WI38 (cell line): ENCODE data around the gene PDCD4.

Experiments
- H3K4me3 ChIP-seq: 2 replicates; pipeline ENCODE4 v1.5.1; 2011; ENCODE audit warnings: low read depth, mild to moderate bottlenecking, control low read depth, low read length
- TF ChIP-seq, protein P1 (sequence below): IDR thresholded peaks from 2 replicates; pipeline ENCODE4 v1.5.1; 2012; ENCODE audit warnings: low read depth, mild to moderate bottlenecking, control low read depth, low read length

Gene PDCD4

DNA sequence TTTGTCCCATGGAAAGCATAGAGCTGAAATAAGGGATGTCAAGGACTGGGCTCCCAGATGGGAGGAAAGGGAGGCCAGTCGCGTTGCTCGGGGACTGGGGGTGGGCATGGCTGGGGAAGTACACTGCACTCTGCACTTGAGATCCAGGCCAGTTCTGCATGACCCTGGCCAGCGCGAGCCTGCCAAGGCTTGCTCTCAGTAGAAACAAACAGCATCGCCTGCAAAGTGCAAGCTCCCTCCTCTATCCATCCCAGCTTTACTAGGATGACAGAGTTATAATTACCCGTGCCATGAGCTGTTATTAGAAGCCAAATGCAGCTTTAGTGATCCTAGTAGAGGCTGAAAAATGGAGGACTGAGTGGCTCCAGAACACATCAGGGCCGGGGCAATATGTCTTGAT is 43.9 kb upstream of the PDCD4 start:
- TF ChIP-seq, protein P1, sequence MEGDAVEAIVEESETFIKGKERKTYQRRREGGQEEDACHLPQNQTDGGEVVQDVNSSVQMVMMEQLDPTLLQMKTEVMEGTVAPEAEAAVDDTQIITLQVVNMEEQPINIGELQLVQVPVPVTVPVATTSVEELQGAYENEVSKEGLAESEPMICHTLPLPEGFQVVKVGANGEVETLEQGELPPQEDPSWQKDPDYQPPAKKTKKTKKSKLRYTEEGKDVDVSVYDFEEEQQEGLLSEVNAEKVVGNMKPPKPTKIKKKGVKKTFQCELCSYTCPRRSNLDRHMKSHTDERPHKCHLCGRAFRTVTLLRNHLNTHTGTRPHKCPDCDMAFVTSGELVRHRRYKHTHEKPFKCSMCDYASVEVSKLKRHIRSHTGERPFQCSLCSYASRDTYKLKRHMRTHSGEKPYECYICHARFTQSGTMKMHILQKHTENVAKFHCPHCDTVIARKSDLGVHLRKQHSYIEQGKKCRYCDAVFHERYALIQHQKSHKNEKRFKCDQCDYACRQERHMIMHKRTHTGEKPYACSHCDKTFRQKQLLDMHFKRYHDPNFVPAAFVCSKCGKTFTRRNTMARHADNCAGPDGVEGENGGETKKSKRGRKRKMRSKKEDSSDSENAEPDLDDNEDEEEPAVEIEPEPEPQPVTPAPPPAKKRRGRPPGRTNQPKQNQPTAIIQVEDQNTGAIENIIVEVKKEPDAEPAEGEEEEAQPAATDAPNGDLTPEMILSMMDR, result no peak
- no peak overlapping the region for H3K4me3 ChIP-seq

DNA sequence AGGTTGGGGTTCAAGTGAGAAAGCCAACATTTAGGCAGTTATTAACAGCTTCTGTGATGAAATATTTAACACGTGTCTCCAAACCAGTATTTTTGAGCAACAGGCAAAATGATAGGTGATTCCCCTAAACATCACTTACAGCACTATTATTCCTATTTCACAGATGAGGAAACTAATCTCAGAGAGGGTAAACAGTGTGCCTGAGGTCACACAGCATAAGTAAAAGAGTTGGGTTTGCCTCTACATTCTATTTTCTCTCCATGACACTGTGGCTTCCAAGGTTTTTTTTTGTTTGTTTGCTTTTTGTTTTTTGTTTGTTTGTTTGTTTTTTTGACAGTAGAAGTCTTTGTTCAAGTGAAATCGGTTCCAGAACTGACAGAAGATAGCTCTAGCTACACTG is 43.2 kb upstream of the PDCD4 start:
- TF ChIP-seq, protein P1, result no peak

DNA sequence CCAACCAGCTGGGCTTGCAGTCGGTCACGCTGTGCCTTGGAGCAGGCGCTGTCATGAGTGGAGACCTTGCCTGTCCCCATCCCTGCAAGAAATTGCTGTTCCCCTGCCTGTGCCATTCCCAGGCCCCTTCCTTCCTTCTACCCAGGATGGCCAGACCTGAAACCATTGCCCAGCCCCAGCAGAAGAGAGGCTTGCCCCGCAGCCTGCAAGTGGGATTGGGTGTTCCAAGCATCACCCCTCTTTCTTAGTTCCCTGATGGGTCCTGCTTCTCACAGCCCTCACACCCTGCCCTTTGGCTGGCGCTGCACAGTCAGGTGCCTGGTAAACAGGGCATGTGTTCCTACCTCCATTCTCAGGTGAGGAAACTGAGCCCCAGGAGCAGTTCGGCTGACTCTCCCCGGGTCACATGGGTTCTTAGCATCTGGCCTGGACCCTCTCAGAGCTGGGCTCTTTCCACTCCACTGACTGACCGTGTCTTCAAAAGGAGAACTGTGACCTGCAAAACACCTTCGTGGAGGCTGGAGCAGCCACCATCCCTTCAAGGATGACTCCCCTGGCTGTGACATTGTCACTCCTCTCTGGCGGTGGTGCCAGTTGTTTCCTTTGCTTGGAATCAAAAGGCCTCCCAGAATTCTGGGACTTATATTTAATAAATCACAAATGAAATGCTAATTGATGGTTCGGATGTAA is 41.9 kb upstream of the PDCD4 start:
- H3K4me3 ChIP-seq, result no peak overlapping the region
- TF ChIP-seq, protein P1, result no peak

More for the DNA sequence above, 43.2 kb upstream of the PDCD4 start:
- H3K4me3 ChIP-seq, result no peak overlapping the region

DNA sequence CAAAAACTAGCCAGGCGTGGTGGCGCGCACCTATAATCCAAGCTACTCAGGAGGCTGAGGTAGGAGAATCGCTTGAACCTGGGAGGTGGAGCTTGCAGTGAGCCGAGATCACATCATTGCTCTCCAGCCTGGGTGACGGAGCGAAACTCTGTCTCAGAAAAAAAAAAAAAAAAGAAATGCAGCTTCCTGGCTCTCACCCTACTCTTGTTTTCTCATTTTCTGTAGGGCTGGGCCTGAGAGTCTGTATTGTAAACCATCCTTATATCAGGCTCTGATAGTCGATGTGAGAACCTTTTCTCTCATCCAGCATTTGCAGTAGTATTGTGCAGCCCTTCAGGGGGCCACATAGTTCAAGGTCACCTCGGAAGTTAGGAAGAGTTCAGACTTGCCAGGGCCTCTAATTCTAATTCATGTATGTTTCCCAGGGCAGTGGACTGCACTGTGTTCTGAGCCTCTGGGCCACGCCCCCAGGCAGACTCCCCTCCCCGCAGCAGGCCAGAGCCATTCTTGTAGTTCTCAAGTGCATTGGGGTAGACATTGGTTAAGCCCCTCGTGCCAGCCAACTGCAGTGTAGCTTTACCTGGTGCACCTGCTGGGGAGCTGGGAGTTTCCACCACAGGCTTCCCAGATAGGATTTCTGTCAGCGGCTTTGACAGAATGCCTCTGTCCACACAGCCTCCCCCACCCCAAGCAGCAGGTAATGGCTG is 38.3 kb upstream of the PDCD4 start:
- no peak overlapping the region for H3K4me3 ChIP-seq
- TF ChIP-seq, protein P1, result no peak

DNA sequence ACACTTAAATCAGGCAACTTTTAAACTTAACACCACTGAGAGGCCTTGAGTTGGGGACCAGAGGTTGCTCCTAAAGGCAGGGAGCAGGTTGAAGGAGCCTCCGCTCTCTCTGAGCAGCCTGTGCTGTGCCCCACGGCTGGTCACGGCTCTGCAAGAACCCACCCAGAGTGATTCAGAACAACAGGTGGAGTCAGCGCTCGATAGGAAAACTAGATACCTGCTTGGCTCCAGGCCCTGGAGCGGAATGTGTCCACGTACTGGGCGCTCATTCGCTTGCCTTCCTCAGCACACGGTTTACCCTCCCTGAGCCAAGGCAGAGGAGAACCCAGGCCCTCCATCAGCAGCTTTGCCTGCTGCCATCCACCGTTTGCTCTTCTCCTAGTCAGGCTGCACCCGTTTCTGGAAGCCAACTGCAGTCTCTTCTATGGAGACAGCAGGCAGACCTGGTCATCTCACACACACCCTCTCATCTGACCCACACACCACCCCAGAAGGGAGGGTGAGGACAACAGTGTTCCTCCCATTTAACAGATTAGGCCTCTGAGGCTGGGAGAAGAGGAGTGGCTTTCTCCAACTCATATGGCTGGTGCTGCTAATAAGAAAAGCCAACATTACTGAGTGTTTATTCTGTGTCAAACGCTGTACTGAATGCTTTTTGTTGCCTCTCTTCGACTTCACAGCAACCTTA is 37.6 kb upstream of the PDCD4 start:
- TF ChIP-seq, protein P1, result no peak
- H3K4me3 ChIP-seq, result no peak overlapping the region

DNA sequence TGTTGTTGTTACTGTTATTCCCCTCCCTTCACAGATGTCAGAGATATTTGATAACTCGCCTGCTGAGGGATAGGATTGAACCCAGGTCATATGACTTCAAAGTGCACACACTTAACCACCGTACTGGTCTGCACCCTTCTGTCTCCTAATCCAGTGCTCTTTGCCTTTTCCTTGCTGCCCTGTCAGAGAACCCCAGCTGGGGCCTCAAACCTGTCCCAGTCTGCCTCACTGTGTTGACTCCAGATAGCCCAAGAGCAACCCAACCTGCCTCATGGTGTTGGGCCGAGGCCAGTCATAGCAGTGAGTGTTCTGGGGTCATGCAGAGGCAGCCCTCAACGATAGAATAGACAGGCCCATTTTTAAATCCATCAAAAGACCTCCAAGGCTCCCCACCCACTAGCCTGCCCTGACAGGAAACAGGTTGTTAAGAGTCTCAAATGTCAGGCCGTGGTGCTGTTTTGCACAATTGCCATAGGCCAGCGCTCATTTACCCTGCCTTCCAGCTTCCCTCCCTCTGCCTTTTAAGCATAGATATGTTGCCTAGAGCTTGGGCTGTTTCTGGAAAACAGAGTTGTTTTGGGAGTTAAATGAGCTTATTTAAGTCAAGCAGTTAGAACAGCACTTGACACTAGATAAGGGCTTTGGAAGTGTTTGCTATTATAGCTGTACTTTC is 37.0 kb upstream of the PDCD4 start:
- TF ChIP-seq, protein P1, result no peak
- H3K4me3 ChIP-seq, result no peak overlapping the region
